ENCODE data around the gene EID3.
"Not testable (repeated sequence)": the region's sequence is repeated elsewhere in the genome, so short reads cannot be mapped to it uniquely, and the experiment has no call there.

The EID3 gene

GRCh38 chr12:104290320-104290719, 13.2 kb upstream of the EID3 start:
- DNase-seq: no peak

GRCh38 chr12:104290855-104291254, 12.7 kb upstream of the EID3 start:
- DNase-seq: no peak

GRCh38 chr12:104291867-104292524, 11.5 kb upstream of the EID3 start:
- no peak for DNase-seq

- no peak for DNase-seq
Measured at GRCh38 chr12:104292872-104293794, 10.4 kb upstream of the EID3 start.

GRCh38 chr12:104294158-104294859, 9.2 kb upstream of the EID3 start:
- not testable (repeated sequence) for DNase-seq

- DNase-seq: no peak
Measured at GRCh38 chr12:104294927-104295668, 8.4 kb upstream of the EID3 start.

- DNase-seq: no peak
Measured at GRCh38 chr12:104295954-104296353, 7.6 kb upstream of the EID3 start.

GRCh38 chr12:104296718-104297117, 6.8 kb upstream of the EID3 start:
- DNase-seq: no peak

- DNase-seq: no peak
Measured at GRCh38 chr12:104297477-104298113, 5.9 kb upstream of the EID3 start.

GRCh38 chr12:104299842-104300481, 3.6 kb upstream of the EID3 start:
- DNase-seq: no peak

GRCh38 chr12:104304261-104305009, 896 bp downstream of the EID3 start:
- no peak for DNase-seq

- no peak for DNase-seq
Measured at GRCh38 chr12:104305349-104305748, 1.8 kb downstream of the EID3 start.

GRCh38 chr12:104306376-104306775, 2.8 kb downstream of the EID3 start:
- DNase-seq: no peak

- no peak for DNase-seq
Measured at GRCh38 chr12:104306943-104307654, 3.6 kb downstream of the EID3 start.

GRCh38 chr12:104307655-104308000, 4.1 kb downstream of the EID3 start:
- no peak for DNase-seq

GRCh38 chr12:104309446-104309993, 6.0 kb downstream of the EID3 start:
- no peak for DNase-seq

- DNase-seq: no peak
Measured at GRCh38 chr12:104310751-104311633, 7.5 kb downstream of the EID3 start.

GRCh38 chr12:104312202-104312601, 8.7 kb downstream of the EID3 start:
- no peak for DNase-seq

- no peak for DNase-seq
Measured at GRCh38 chr12:104312654-104313053, 9.1 kb downstream of the EID3 start.

All from fibroblast of skin of right quadriceps (primary cell).